WTC11 (cell line): ENCODE measurements around the gene CHMP2B. TPM values are rescaled to one million over a fixed set of nuclear protein-coding genes. Genes with fewer than 3 reads are reported as not detected.

Experiments
- ATAC-seq: fragments of 200-7000 bp; cut with Tn5 transposase; 2 replicates; pipeline ENCODE4 v1.10.0; 2021; ENCODE audit warnings: mild to moderate bottlenecking, moderate library complexity
- CTCF ChIA-PET: fragments of 300-600 bp; sonication (Branson Sonifier 250); formaldehyde crosslinking; loops from one replicate; lab custom pipeline; 2021; ENCODE audit warnings: antibody characterized with exemption; lab: Charles Lee
- POLR2A ChIA-PET: fragments of 350-600 bp; sonication (Branson Sonifier 250); formaldehyde crosslinking; loops from one replicate; lab custom pipeline; 2021; ENCODE audit warnings: antibody characterized with exemption; lab: Charles Lee
- DNase-seq: peaks from one replicate; pipeline ENCODE4 v3.0.0; 2021; ENCODE audit warnings: low spot score
- H3K27ac Mint-ChIP-seq: 2 replicates; pipeline ENCODE4 v1.8.0; 2021; ENCODE audit warnings: mixed read lengths
- H3K27me3 Mint-ChIP-seq: 2 replicates; pipeline ENCODE4 v1.8.0; 2021; ENCODE audit warnings: low read depth, mild to moderate bottlenecking, moderate library complexity, mixed read lengths
- H3K36me3 Mint-ChIP-seq: 2 replicates; pipeline ENCODE4 v1.8.0; 2021; ENCODE audit warnings: mixed read lengths
- H3K4me1 Mint-ChIP-seq: 2 replicates; pipeline ENCODE4 v1.8.0; 2022; ENCODE audit warnings: mixed read lengths
- H3K4me3 Mint-ChIP-seq: 2 replicates; pipeline ENCODE4 v1.8.0; 2021; ENCODE audit warnings: mild to moderate bottlenecking, moderate library complexity, mixed read lengths
- H3K9me3 Mint-ChIP-seq: 2 replicates; pipeline ENCODE4 v1.8.0; 2021; ENCODE audit warnings: mixed read lengths
- IRF2 ChIP-seq: sonication (generic); formaldehyde crosslinking; IDR thresholded peaks from 2 replicates; pipeline ENCODE4 v1.8.0; 2022; ENCODE audit warnings: low read depth, missing genetic modification reagents, borderline replicate concordance
- MLX ChIP-seq: sonication (generic); formaldehyde crosslinking; IDR thresholded peaks from 2 replicates; pipeline ENCODE4 v1.8.1; 2023; ENCODE audit warnings: mild to moderate bottlenecking, missing genetic modification reagents, moderate library complexity
- MXD4 ChIP-seq: fragments of 250-450 bp; sonication (Bioruptor Pico); IDR thresholded peaks from 2 replicates; pipeline ENCODE4 v1.8.0; 2021; ENCODE audit warnings: mild to moderate bottlenecking, moderate library complexity, borderline replicate concordance
- NFATC4 ChIP-seq: fragments of 250-450 bp; sonication (Bioruptor Pico); IDR thresholded peaks from 2 replicates; pipeline ENCODE4 v1.9.0; 2021; ENCODE audit warnings: mild to moderate bottlenecking
- PRDM15 ChIP-seq: sonication (generic); formaldehyde crosslinking; IDR thresholded peaks from 2 replicates; pipeline ENCODE4 v1.8.0; 2022; ENCODE audit warnings: missing genetic modification reagents
- USF2 ChIP-seq: sonication (generic); formaldehyde crosslinking; IDR thresholded peaks from 2 replicates; pipeline ENCODE4 v1.8.1; 2023; ENCODE audit warnings: mild to moderate bottlenecking, missing genetic modification reagents, moderate library complexity
- ZBTB21 ChIP-seq: sonication (generic); formaldehyde crosslinking; IDR thresholded peaks from 2 replicates; pipeline ENCODE4 v1.8.1; 2023; ENCODE audit warnings: mild to moderate bottlenecking, missing genetic modification reagents, borderline replicate concordance
- ZNF281 ChIP-seq: sonication (generic); formaldehyde crosslinking; IDR thresholded peaks from 2 replicates; pipeline ENCODE4 v1.8.0; 2023; ENCODE audit warnings: mild to moderate bottlenecking, missing genetic modification reagents
- ZNF423 ChIP-seq: fragments of 250-450 bp; sonication (Bioruptor Pico); IDR thresholded peaks from 2 replicates; pipeline ENCODE4 v2.1.2; 2022; ENCODE audit warnings: mild to moderate bottlenecking, moderate library complexity
- ZNF425 ChIP-seq: fragments of 250-450 bp; sonication (Bioruptor Pico); conservative IDR thresholded peaks from 2 replicates; pipeline ENCODE4 v1.9.0; 2021; ENCODE audit warnings: mild to moderate bottlenecking
- ZNF532 ChIP-seq: fragments of 250-450 bp; sonication (Bioruptor Pico); IDR thresholded peaks from 2 replicates; pipeline ENCODE4 v1.9.0; 2021; ENCODE audit warnings: mild to moderate bottlenecking, borderline replicate concordance
- total RNA-seq: library from RNA; stranded (reverse); gene quantifications from 3 replicates; pipeline ENCODE4 v1.2.3, GENCODE V29; 2021
- TF ChIP-seq, protein P1 (sequence below): sonication (generic); formaldehyde crosslinking; conservative IDR thresholded peaks from 2 replicates; pipeline ENCODE4 v1.8.1; 2023; ENCODE audit warnings: mild to moderate bottlenecking, low read depth, missing genetic modification reagents, moderate library complexity
- TF ChIP-seq, protein P2 (sequence below): sonication (generic); formaldehyde crosslinking; IDR thresholded peaks from 2 replicates; pipeline ENCODE4 v1.8.0; 2022; ENCODE audit warnings: mild to moderate bottlenecking, missing genetic modification reagents
- TF ChIP-seq, protein P3 (sequence below): sonication (generic); formaldehyde crosslinking; IDR thresholded peaks from 2 replicates; pipeline ENCODE4 v1.8.1; 2023; ENCODE audit warnings: mild to moderate bottlenecking, missing genetic modification reagents

Gene CHMP2B
- total RNA-seq, 1 experiment from 2014 or later: 37.8 TPM

DNA sequence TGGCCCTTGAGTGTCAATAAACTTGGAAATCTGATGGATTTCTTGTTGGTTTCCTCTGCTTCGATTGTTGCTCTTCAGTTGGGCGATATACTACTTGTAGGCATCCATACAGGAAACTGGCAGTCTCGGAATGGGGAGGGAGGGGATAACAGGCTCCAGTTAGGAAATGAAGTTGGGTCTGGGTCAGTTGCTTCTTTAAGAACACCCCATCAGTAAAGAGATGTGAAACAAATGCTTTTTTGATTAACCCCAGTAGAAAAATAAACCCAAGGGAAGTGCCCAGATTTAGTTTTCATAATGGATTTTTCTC, 681 bp downstream of the CHMP2B start (continued):
- no peak for TF ChIP-seq PRDM15 (CRISPR knock-in tag)
- no peak for TF ChIP-seq MXD4
- TF ChIP-seq ZNF425 (CRISPR knock-in tag): no peak

GRCh38 chr3:87228316-87228715, 1.2 kb downstream of the CHMP2B start:
- Mint-ChIP-seq H3K9me3 (no peaks in the 10 kb centered on the region), H3K36me3 (peaks cover 3% of the 10 kb centered on the region; the same call in 1 of the 2 replicates), H3K27me3 (peaks cover 3% of the 10 kb centered on the region; the same call in 1 of the 2 replicates), H3K27ac (no peak overlapping the region), H3K4me1 (peaks cover 48% of the 10 kb centered on the region), H3K4me3 (peak overlapping the region; percentile 99)
- POLR2A ChIA-PET: no interaction called here
- no peak for DNase-seq
- ATAC-seq: no peak
- CTCF ChIA-PET: interaction anchor here (1.9 kb wide), 1 partner anchor 31 kb away, joined by 7 read pairs; no protein-coding TSS in a partner anchor
- TF ChIP-seq ZNF281 (CRISPR knock-in tag) (no peak), ZNF532 (CRISPR knock-in tag) (no peak), ZNF423 (CRISPR knock-in tag) (no peak), IRF2 (no peak), USF2 (CRISPR knock-in tag) (no peak), NFATC4 (CRISPR knock-in tag) (no peak), ZBTB21 (CRISPR knock-in tag) (no peak), MLX (no peak)
- TF ChIP-seq, protein P1, sequence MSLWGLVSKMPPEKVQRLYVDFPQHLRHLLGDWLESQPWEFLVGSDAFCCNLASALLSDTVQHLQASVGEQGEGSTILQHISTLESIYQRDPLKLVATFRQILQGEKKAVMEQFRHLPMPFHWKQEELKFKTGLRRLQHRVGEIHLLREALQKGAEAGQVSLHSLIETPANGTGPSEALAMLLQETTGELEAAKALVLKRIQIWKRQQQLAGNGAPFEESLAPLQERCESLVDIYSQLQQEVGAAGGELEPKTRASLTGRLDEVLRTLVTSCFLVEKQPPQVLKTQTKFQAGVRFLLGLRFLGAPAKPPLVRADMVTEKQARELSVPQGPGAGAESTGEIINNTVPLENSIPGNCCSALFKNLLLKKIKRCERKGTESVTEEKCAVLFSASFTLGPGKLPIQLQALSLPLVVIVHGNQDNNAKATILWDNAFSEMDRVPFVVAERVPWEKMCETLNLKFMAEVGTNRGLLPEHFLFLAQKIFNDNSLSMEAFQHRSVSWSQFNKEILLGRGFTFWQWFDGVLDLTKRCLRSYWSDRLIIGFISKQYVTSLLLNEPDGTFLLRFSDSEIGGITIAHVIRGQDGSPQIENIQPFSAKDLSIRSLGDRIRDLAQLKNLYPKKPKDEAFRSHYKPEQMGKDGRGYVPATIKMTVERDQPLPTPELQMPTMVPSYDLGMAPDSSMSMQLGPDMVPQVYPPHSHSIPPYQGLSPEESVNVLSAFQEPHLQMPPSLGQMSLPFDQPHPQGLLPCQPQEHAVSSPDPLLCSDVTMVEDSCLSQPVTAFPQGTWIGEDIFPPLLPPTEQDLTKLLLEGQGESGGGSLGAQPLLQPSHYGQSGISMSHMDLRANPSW (CRISPR knock-in tag): no peak
- TF ChIP-seq, protein P2, sequence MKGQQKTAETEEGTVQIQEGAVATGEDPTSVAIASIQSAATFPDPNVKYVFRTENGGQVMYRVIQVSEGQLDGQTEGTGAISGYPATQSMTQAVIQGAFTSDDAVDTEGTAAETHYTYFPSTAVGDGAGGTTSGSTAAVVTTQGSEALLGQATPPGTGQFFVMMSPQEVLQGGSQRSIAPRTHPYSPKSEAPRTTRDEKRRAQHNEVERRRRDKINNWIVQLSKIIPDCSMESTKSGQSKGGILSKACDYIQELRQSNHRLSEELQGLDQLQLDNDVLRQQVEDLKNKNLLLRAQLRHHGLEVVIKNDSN (CRISPR knock-in tag): no peak
- TF ChIP-seq, protein P3, sequence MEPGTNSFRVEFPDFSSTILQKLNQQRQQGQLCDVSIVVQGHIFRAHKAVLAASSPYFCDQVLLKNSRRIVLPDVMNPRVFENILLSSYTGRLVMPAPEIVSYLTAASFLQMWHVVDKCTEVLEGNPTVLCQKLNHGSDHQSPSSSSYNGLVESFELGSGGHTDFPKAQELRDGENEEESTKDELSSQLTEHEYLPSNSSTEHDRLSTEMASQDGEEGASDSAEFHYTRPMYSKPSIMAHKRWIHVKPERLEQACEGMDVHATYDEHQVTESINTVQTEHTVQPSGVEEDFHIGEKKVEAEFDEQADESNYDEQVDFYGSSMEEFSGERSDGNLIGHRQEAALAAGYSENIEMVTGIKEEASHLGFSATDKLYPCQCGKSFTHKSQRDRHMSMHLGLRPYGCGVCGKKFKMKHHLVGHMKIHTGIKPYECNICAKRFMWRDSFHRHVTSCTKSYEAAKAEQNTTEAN (CRISPR knock-in tag): no peak
